Glutamatergic neuron (in vitro differentiated cells): ENCODE results near the gene SDCCAG8. TPM values are rescaled to one million over a fixed set of nuclear protein-coding genes. Genes with fewer than 3 reads are reported as not detected.

Source experiments
- DNase-seq: peaks from one replicate; pipeline ENCODE4 v3.0.0; 2022
- H3K27ac Mint-ChIP-seq: one replicate; pipeline ENCODE4 v1.8.0; 2020; ENCODE audit warnings: mild to moderate bottlenecking, mixed read lengths, inconsistent platforms; ENCODE audit not compliant: unreplicated experiment
- H3K27me3 Mint-ChIP-seq: one replicate; pipeline ENCODE4 v1.8.0; 2020; ENCODE audit warnings: mild to moderate bottlenecking, moderate library complexity, mixed read lengths, inconsistent platforms; ENCODE audit not compliant: unreplicated experiment
- H3K36me3 Mint-ChIP-seq: one replicate; pipeline ENCODE4 v1.8.0; 2020; ENCODE audit warnings: mild to moderate bottlenecking, mixed read lengths, inconsistent platforms; ENCODE audit not compliant: unreplicated experiment
- H3K4me1 Mint-ChIP-seq: one replicate; pipeline ENCODE4 v1.8.0; 2020; ENCODE audit warnings: mild to moderate bottlenecking, low read depth, mixed read lengths, inconsistent platforms; ENCODE audit not compliant: unreplicated experiment
- H3K4me3 Mint-ChIP-seq: one replicate; pipeline ENCODE4 v1.8.0; 2020; ENCODE audit warnings: mild to moderate bottlenecking, mixed read lengths, inconsistent platforms; ENCODE audit not compliant: unreplicated experiment
- H3K9me3 Mint-ChIP-seq: one replicate; pipeline ENCODE4 v1.8.0; 2020; ENCODE audit warnings: mild to moderate bottlenecking, moderate library complexity, mixed read lengths, inconsistent platforms; ENCODE audit not compliant: unreplicated experiment
- total RNA-seq: library from RNA; stranded (reverse); fragmentation: NEBNext Ultra II Directional; extraction: Animal tissue kit (Norgen Biotek cat#: 25700); gene quantifications from one replicate; pipeline ENCODE4 v1.2.1, GENCODE V29; 2021; ENCODE audit not compliant: unreplicated experiment
- TF ChIP-seq, protein P1 (sequence below): fragments of 200-600 bp; sonication (generic); IDR thresholded peaks from one replicate; pipeline ENCODE4 v1.5.0; 2021; ENCODE audit not compliant: partially characterized antibody, unreplicated experiment

SDCCAG8 gene
- total RNA-seq, 1 donor from 2014 or later, result 52.8 TPM

DNA sequence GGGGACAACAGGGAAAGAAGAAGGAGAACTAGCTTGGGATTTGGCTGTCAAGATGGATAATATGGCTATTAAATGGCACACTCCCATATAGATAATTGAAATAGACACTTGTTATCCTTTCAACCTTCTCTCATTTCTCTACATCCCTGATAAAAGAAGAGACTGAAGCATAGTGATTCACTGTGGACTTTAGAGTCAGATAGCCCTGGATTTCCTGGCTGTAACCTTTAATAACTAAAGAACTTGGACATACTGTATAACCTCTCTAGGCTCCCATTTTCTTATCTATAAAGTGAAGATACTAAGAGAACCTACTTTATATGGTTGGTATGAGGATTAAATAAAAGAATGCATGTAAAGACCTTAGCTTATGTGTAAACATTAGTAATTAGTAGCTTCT is 152.6 kb downstream of the SDCCAG8 start:
- Mint-ChIP-seq H3K4me1 (peaks cover 15% of the 10 kb centered on the region), H3K36me3 (no peaks in the 10 kb centered on the region), H3K4me3 (no peak overlapping the region), H3K27me3 (no peaks in the 10 kb centered on the region), H3K27ac (no peak overlapping the region), H3K9me3 (no peaks in the 10 kb centered on the region)
- TF ChIP-seq, protein P1, sequence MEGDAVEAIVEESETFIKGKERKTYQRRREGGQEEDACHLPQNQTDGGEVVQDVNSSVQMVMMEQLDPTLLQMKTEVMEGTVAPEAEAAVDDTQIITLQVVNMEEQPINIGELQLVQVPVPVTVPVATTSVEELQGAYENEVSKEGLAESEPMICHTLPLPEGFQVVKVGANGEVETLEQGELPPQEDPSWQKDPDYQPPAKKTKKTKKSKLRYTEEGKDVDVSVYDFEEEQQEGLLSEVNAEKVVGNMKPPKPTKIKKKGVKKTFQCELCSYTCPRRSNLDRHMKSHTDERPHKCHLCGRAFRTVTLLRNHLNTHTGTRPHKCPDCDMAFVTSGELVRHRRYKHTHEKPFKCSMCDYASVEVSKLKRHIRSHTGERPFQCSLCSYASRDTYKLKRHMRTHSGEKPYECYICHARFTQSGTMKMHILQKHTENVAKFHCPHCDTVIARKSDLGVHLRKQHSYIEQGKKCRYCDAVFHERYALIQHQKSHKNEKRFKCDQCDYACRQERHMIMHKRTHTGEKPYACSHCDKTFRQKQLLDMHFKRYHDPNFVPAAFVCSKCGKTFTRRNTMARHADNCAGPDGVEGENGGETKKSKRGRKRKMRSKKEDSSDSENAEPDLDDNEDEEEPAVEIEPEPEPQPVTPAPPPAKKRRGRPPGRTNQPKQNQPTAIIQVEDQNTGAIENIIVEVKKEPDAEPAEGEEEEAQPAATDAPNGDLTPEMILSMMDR, result no peak
- no peak for DNase-seq

DNA sequence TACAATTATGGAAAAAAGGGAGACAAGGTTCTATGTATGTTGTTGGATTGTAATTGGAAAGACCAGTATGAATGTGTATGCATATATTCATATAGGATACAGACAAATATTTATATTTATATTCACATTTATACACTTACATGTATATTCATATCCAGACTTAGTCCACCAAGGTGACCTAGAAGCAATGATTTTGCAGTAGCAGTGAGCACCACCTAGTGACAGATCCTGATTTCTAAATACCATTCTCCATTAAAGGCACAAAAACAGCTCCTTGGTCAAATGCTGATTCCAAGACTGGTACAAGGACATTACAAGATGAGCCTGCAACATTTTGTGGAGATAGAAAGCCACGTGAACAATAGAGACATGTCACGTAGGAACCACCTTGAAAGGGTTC is 153.4 kb downstream of the SDCCAG8 start:
- TF ChIP-seq, protein P1, result no peak
- Mint-ChIP-seq H3K4me1 (peaks cover 15% of the 10 kb centered on the region), H3K9me3 (no peaks in the 10 kb centered on the region), H3K27me3 (no peaks in the 10 kb centered on the region), H3K27ac (no peak overlapping the region), H3K36me3 (no peaks in the 10 kb centered on the region), H3K4me3 (no peak overlapping the region)
- no peak for DNase-seq

DNA sequence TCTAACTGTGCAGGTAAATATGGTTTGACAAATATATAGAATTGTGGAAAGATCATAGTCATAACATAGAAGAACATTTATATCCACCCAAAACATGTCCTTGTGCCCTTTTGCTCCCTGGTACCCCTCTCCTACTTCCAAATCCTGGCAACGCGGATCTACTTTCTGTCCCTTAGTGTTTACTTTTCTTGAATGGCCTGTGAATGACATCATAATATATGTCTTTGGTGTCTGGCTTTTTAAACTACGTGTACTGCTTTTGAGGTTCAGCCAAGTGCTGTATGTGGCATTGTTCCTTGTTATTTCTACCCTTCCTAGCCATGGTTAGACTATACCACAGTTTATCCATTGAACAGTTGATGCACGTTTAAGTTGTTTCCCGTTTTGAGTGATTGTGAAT is 155.6 kb downstream of the SDCCAG8 start:
- DNase-seq, result no peak
- Mint-ChIP-seq H3K27ac (no peak overlapping the region), H3K9me3 (no peaks in the 10 kb centered on the region), H3K4me3 (no peak overlapping the region), H3K4me1 (peaks cover 19% of the 10 kb centered on the region), H3K27me3 (peaks cover 3% of the 10 kb centered on the region), H3K36me3 (no peaks in the 10 kb centered on the region)
- TF ChIP-seq, protein P1, result no peak

DNA sequence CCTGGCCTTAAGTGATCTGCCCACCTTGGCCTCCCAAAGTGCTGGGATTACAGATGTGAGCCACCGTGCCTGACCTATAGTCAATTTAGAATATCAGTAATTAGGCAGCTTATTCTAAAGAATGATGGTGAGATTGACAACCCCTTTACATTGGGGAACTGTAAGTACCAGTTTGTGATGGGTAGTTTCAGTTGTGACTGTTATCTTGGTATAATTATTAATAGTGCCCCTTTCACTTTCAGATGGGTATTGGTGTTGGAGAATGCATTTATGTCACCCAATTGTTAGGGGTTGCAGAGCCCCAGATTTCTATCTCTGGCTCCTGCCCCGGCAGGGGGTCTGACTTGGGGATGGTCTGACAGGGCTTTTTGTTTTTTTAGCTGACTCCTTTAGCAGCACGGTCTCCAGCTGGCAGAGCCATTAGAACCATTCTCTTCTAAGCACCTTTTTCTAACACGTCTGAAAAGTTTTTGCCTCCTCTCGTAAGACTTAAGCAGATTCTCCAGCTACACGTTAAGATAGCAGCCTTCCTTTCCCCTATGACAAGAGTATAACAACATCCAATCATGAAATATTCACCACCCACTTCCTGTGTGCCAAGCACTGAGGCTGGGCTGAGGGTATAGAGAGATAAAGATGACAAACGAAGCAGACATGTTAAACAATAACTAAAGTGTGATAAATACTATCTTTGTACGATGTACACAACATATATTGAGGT is 157.8 kb downstream of the SDCCAG8 start:
- TF ChIP-seq, protein P1, result no peak
- Mint-ChIP-seq H3K27me3 (peaks cover 3% of the 10 kb centered on the region), H3K27ac (no peak overlapping the region), H3K9me3 (no peaks in the 10 kb centered on the region), H3K4me1 (peaks cover 20% of the 10 kb centered on the region), H3K36me3 (no peaks in the 10 kb centered on the region), H3K4me3 (no peak overlapping the region)
- DNase-seq, result no peak

DNA sequence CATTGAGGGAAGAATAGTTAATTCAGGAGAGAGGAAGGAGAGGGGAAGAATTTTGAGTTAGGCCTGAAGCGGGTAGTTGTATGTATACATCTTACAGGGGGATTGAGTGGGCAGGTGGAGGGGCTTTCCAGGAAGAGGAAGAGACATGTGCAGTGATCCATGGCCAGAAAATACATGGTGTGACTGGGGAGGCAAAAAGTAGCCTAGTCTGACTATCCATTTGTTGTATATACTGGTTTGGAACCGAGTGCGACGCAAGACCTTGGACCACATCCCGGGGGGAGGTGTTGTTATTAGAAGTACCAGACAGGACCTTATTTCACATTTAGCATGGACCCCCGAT is 158.3 kb downstream of the SDCCAG8 start:
- DNase-seq, result no peak
- Mint-ChIP-seq H3K9me3 (no peaks in the 10 kb centered on the region), H3K27me3 (peaks cover 3% of the 10 kb centered on the region), H3K4me3 (no peak overlapping the region), H3K4me1 (peaks cover 20% of the 10 kb centered on the region), H3K36me3 (no peaks in the 10 kb centered on the region), H3K27ac (no peak overlapping the region)
- TF ChIP-seq, protein P1, result no peak
